Bronchial epithelial cell (primary cell): Measurements from ENCODE around the gene ZNF821. TPM values are rescaled to one million over a fixed set of nuclear protein-coding genes. Genes with fewer than 3 reads are reported as not detected.

ENCODE experiments used
- DNase-seq: peaks from one replicate; pipeline ENCODE4 v3.0.0-alpha.2; 2010; ENCODE audit warnings: low read depth
- FAIRE-seq: peaks from 2 replicates; lab custom pipeline; 2011; peaks lifted over from hg19 to GRCh38; lab: Jason Lieb, UNC
- H3K27me3 ChIP-seq: 2 replicates; pipeline ENCODE4 v1.5.1; 2011; ENCODE audit warnings: low read length; ENCODE audit not compliant: control insufficient read depth, insufficient read depth
- H3K36me3 ChIP-seq: 2 replicates; pipeline ENCODE4 v1.5.1; 2011; ENCODE audit warnings: low read length; ENCODE audit not compliant: control insufficient read depth, insufficient read depth
- H3K4me3 ChIP-seq: 2 replicates; pipeline ENCODE4 v1.5.1; 2011; ENCODE audit warnings: mild to moderate bottlenecking, low read depth, low read length, control low read depth
- total RNA-seq: library from RNA; depleted of rRNA; stranded (reverse); fragments of >200 nt; gene quantifications from 2 replicates; pipeline ENCODE4 v1.2.1, GENCODE V29; 2014
- TF ChIP-seq, protein P1 (sequence below): IDR thresholded peaks from 2 replicates; pipeline ENCODE4 v1.5.1; 2011; ENCODE audit warnings: mild to moderate bottlenecking, moderate library complexity, low read length, control low read depth, inconsistent platforms; ENCODE audit not compliant: insufficient read depth, severe bottlenecking

ZNF821 gene
- total RNA-seq, 1 donor from 2014 or later = 9.5 TPM

DNA sequence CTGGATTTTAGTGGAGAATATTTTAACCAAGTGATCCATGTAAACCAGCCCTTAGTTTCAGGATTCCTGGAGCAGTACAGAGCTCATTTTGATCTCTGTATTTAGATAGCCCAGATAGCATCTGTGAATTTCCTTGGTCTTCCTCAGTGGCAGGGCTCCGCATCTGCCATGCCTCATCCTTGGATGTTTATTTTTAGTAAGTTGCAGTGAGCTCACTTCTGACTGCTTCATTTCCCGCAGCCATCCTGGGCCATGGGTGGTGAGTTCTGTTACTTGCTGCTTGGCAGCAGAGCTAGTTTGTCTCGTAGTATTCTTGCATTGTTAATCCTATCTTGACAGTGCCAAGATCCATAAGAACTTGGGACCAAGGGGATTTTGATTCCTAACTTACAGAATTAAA lies 45.1 kb upstream of the ZNF821 start:
- H3K27me3 ChIP-seq = no peaks in the 10 kb centered on the region
- DNase-seq (no peak), FAIRE-seq (no peak)
- H3K4me3 ChIP-seq = no peak overlapping the region
- TF ChIP-seq, protein P1, sequence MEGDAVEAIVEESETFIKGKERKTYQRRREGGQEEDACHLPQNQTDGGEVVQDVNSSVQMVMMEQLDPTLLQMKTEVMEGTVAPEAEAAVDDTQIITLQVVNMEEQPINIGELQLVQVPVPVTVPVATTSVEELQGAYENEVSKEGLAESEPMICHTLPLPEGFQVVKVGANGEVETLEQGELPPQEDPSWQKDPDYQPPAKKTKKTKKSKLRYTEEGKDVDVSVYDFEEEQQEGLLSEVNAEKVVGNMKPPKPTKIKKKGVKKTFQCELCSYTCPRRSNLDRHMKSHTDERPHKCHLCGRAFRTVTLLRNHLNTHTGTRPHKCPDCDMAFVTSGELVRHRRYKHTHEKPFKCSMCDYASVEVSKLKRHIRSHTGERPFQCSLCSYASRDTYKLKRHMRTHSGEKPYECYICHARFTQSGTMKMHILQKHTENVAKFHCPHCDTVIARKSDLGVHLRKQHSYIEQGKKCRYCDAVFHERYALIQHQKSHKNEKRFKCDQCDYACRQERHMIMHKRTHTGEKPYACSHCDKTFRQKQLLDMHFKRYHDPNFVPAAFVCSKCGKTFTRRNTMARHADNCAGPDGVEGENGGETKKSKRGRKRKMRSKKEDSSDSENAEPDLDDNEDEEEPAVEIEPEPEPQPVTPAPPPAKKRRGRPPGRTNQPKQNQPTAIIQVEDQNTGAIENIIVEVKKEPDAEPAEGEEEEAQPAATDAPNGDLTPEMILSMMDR = no peak
- H3K36me3 ChIP-seq = peaks cover 4% of the 10 kb centered on the region

- H3K36me3 ChIP-seq = peaks cover 7% of the 10 kb centered on the region
- TF ChIP-seq, protein P1 = no peak
- DNase-seq (no peak), FAIRE-seq (no peak)
- H3K27me3 ChIP-seq = no peaks in the 10 kb centered on the region
- no peak overlapping the region for H3K4me3 ChIP-seq
These were observed 43.8 kb upstream of the ZNF821 start for GRCh38 chr16:71927787-71928186.

- TF ChIP-seq, protein P1 = no peak
- H3K27me3 ChIP-seq = no peaks in the 10 kb centered on the region
- FAIRE-seq (no peak), DNase-seq (peak; percentile 65)
- peaks cover 7% of the 10 kb centered on the region for H3K36me3 ChIP-seq
- H3K4me3 ChIP-seq = no peak overlapping the region
These were observed 43.4 kb upstream of the ZNF821 start for GRCh38 chr16:71927383-71927782.

- TF ChIP-seq, protein P1 = no peak
- Histone ChIP-seq H3K36me3 (peaks cover 16% of the 10 kb centered on the region), H3K27me3 (no peaks in the 10 kb centered on the region), H3K4me3 (no peak overlapping the region)
- FAIRE-seq (no peak), DNase-seq (no peak)
These were observed 40.7 kb upstream of the ZNF821 start for GRCh38 chr16:71924710-71925109.

DNA sequence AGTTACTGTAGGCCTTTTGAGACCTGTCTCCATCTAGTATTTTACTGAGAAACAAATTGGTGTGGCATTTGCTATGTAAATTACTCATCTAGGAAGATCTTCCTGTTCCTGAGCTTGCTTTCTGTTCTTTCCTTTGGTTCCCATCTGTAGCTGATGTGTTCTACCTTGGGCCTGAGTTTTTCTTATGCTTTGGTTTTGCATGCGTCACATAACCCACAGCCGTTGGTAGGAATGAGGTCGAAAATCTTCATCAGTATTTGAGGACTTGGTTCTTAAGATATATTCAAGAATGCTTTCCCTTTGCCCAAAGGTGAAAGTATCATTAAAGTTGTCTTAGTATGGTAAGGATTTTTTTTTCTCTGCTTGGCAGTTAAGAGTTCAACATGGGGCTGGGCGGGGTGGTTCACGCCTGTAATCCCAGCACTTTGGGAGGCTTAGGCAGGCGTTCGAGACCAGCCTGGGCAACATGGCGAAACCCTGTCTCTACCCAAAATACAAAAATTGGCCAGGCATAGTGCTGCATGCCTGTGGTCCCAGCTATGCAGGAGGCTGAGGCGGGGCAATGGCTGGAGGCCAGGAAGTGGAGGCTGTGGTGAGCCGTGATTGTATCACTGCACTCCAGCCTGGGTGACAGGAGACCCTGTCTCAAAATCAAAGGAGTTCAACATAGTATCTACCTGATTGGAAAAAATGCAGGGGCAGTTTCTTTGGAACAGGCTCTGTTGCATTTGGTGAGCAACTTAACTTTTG lies 40.1 kb upstream of the ZNF821 start:
- no peak for FAIRE-seq
- TF ChIP-seq, protein P1 = no peak
- H3K36me3 ChIP-seq = peaks cover 20% of the 10 kb centered on the region
- no peak overlapping the region for H3K4me3 ChIP-seq
- no peaks in the 10 kb centered on the region for H3K27me3 ChIP-seq
- DNase-seq = no peak

DNA sequence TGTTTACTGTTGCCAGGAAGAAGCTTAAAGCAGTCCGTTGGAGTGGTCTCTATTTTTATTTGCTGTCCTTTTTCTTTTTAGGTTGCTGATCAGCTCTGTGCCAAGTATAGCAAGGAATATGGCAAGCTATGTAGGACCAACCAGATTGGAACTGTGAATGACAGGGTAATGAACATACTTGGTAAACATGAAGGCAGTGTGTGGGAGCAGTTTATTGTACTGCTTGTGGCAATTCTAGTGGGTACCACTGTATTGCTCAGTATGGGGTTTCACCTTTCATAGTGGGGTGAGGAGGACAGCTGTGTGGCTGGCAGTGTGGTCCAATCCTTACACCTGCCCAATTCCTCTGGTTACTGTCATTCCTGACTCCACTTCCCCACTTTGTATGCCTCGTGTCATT lies 36.7 kb upstream of the ZNF821 start:
- FAIRE-seq = no peak
- TF ChIP-seq, protein P1 = no peak
- Histone ChIP-seq H3K4me3 (no peak overlapping the region), H3K36me3 (peaks cover 31% of the 10 kb centered on the region), H3K27me3 (no peaks in the 10 kb centered on the region)
- DNase-seq = no peak
